Measurements from ENCODE around the gene SUPT5H. TPM values are rescaled to one million over a fixed set of nuclear protein-coding genes. Genes with fewer than 3 reads are reported as not detected.

Gene SUPT5H
- total RNA-seq, 1 donor from 2014 or later: 29.9 TPM

DNA sequence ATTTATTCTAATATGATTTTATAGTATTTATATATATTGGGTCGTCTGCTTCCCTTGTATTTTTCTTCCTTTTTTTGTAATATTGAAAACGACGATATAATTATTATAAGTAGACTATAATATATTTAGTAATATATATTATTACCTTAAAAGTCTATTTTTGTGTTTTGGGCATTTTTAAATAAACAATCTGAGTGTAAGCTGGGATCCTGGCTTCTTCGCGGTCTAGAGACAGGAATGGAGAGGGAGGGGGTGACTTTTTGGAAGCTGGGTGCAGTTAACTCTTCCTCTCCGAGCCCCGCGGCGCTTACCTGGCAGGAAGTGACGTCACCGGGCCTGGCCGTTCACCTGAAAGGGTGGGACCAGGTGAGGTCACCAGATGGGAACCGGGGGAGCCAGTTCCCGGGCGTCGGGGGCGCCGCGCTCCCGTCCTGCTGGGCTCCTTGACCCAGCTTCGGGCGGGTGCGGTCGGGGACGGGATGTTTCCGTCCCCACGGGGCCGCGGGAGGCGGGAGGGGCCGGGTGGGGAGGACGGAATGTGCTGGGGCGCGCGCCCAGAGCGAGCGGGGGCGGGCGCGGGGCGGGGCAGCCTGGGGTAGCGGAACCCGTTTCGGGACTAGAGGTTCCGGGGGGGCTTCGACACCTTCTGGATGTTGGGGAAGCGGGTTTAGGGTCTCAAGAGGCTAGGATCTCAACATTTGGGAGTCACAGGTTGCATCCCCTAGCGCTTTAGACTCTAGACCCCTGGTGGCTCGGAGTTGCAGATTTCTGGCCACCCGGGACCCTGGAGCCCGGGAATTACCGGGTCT lies 36.0 kb upstream of the SUPT5H start:
- peak; percentile 58 to 70 for DNase-seq (ENCODE audit: low read depth in 2 of 2)

DNA sequence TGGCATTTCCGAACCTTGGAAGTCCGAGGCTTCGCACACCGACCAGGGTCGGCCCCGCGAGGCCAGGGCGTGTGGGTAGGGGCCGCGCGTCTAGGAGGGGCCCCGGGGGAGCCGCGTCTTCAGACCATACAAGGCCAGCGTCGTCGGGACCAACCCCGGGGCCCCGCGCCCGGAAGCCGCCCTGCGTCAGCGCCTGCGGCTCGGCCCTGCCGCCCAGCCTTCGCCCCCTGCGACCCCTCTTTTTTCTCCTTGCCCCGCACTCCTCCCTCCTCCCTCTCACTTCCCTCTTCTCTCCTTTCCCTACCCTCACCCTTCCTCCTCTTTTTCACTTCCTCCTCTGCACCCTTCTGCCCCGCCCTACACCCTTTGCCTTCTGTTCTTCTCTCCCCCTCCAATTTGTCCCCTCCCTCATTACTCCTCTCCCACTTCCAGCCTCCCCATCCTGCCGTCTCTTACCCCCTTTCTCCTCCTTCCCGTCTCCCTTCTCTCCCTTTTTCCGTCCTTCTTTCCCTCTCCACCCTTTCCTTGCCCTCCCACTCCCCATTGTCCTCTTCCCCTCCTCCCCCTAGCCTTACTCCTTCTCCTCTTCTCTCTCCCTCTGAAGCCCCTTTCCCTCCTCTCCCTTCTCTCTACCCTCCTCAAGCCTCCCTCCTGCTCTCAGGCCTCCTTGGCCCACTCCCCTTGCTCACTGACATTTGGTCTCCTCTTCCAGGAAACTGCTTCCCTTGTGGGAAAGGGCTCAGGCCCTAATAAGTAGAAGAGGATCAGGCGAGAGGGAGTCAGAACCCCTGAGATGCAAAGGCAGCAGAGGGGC lies 35.2 kb upstream of the SUPT5H start:
- peak; percentile 24 to 60 for DNase-seq (ENCODE audit: low read depth in 2 of 2)

DNA sequence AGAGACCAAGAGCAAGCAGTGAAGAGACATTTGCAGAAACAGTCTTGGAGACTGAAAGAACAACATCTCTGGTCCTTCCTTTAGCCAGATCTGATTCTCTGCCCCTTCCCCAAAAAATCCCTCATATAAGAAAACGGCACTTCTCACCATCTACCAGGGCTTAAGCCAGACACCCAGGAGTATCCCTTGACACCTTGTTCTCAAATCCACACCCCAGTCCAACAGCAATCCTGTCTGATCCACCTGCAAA lies 34.6 kb upstream of the SUPT5H start:
- DNase-seq (ENCODE audit: low read depth in 2 of 2): no peak

DNA sequence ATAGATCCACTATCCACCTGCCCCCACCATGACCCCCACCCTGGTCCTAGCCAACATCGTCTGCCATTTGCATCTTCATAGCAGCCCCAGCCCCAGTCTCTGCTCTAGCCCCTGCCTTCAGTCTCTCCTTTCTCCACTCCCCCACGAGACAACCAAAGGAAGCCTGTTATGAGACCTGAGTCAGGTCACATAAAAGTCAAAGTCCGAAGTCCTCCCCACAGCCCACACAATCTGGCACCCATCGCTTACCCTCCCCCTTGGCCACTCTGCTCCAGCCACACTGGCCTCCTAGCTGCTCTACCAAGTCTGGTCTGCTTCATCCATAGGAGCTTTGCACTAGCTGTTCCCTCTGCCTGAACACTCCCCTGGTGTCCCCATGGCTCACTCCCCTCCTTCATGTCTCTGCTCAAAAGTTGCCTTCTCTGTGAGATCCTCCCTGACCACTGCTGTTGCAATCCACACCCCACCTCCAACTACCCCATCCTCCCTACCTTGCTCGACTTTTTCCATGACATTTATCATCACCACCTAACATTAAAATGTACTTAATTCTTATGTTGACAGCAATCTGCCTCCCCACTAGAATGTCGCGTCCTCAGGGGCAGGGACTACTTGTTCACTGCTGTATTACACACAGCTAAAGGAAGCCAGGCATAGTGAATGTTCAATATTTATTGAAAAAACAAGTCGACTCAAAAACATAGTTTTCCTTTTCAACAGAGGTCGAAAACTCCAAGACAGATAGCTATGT lies 34.1 kb upstream of the SUPT5H start:
- peak; percentile 55 to 71 for DNase-seq (ENCODE audit: low read depth in 2 of 2)

DNA sequence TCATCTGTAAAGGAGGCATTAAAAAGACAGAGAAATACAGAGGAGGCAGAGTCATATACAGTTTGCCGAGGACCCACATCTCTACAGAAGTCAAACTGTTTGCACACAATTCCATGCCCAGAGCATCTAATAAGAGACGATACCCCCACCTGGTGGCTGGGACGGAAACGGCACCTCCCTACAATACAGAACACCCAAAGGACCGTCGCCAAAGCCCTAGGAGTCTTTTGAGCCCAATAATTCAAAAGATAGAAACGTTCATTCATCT lies 33.6 kb upstream of the SUPT5H start:
- peak; percentile 86 to 92 for DNase-seq (ENCODE audit: low read depth in 2 of 2)

DNA sequence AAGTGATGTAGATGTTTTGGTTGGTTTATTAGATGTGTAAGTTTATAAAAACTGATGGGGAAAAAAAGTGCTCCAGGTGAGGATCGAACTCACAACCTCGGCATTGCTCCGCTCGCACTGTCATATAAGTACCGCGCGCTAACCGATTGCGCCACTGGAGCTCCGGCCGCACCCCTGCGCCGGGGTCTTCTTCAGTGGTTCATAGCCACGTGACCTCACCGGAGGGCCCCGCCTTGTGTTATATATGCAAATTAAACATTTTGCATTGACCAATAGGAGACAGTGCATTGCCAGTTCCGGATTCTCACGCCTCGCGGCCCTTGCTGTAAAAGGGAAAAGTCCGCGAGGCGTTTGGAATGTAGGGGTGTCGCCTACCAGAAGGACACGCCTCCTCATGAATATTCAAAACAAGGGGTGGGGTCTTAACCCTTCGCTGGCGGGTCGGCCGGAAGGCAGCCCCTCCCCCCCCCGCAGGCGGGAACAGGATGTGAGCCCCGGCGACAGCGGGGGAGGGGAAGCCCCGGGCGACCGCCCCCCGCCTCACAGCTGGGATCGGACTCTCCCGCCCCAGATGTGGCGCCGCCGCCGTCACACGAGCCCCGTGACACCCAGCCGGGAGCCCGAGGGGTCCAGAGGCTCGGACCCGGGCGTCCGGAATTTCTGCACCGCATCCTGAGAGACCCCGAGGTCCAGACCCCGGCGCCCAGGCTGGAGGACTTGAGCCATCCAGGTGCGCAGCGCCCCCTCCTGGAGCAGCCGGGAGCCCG lies 33.1 kb upstream of the SUPT5H start, which contains the start of gene PLEKHG2:
Gene PLEKHG2, plus strand, starts transcription at position 570 of the 767 bp plus-strand sequence. CDS start 1,418 bp downstream, outside the sequence.
- peak; percentile 100 for DNase-seq (ENCODE audit: low read depth in 2 of 2)

DNA sequence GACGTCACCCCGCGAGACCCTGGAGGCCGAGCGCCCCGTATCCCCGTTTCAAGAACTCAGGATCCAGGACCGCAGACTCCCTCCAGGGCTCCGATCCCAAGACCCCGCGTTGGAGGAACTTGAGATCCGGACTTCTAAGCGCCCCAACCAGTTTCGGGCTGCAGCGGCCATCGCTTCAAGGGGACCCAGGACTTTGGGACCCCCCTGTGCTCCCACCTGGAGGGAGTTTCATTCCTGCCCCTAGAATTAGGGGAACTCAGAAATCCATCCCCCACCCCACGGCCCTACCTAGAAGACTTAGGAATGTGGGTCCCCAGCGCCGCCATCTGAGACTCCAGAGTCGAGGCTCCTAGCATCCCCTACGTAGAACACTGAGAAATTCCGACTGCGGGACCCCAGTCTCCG lies 32.5 kb upstream of the SUPT5H start:
- no peak for DNase-seq (ENCODE audit: low read depth in 2 of 2)

DNA sequence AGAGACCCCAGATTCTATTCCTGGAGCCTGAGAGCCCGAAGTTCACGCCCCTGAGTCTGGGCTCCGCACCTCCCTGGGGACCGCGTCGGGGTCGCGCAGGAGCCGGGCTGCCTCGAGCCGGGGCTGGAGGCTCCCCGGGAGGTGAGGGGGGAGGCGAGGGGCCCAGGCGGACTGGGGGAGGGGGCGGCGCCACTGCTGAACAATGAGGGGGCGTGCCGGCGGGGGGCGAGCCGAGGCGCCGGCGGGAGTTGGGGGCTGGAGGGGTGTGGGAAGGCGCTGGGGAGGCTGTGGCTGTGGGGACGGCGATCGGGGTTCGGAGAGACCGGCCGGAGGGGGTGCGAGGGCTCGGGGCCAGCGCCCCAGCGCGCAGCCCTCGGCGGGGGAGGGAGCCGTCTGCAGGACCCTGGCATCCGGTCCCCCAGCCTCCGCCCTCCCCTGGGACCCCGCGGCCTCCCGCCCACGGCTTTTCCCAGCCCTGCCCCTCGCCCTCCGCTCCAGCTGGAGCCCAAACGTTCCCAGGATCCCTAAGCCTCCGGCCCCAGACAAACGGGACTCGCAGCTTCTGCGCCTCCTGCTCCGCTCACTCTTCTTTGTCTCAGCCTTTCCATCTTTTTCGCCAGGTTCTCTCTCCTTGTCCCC lies 32.0 kb upstream of the SUPT5H start:
- peak in 1 of 2 donors; percentile 74 for DNase-seq (ENCODE audit: low read depth in 2 of 2)

DNA sequence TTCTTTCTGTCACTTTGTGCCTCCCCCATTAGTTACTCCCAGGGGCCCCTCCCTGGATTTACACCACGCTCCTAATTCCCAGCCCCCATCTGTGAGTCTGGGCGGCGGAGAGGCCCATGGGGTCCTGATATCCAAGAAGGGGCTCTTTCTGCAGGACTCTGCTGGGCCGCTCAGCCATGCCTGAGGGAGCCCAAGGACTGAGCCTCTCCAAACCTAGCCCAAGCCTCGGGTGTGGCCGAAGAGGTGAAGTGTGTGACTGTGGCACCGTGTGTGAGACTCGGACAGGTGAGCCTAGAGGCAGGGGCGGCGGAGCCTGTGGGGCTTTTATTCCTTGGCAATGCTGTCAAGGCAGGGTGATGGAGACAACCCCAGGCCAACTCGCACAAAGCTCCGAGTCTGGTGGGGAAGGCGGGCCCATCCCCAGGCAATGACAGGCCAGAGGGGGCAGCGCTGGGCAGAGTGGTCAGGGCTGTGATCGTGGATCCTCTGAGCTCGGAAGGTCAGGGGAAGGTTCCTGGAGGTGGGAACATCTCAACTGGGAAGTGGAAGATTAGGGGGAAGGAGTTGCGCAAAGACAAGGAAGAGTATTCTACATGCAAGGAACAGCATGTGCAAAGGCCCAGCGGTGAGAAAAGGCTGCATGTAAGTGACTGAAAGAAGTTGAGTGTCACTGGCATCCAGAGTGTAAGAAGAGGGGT lies 31.3 kb upstream of the SUPT5H start:
- DNase-seq (ENCODE audit: low read depth in 2 of 2): peak in 1 of 2 donors; percentile 41

DNA sequence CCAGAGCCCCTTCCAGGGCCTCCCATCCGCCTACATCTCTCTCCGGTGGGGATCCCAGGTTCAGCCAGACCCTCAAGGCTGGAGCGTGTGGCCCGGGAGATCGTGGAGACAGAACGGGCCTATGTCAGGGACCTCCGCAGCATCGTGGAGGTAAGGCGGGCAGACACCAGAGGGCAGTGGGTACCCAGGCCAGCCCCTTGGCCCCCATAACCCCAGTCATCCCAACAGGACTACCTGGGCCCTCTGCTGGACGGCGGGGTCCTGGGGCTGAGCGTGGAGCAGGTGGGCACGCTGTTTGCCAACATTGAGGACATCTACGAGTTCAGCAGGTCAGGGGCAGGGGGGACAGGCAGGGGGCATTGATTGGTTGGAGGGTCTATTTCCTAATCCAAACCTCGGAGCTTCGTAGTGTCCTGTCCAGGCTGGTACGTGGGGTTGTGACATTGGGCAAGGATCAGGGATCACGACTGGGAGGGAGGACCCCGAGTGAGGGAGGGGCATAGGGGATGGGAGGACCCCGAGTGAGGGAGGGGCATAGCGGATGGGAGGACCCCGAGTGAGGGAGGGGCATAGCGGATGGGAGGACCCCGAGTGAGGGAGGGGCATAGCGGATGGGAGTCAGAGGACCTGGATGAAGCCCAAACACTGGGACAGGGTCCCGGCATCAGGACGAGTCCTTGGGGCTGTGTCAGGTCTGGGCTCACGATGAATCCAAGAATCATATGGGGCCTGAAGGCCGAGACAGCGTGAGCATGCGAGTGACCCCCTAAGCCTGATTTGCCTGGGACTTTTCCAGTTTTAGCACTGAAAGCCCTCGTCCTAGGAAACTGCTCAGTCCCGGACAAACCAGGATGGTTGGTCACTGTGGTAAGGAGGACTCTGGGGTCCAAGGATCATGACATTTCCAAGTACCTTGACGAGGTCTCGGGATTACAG lies 30.0 kb upstream of the SUPT5H start:
- DNase-seq (ENCODE audit: low read depth in 2 of 2): no peak

DNA sequence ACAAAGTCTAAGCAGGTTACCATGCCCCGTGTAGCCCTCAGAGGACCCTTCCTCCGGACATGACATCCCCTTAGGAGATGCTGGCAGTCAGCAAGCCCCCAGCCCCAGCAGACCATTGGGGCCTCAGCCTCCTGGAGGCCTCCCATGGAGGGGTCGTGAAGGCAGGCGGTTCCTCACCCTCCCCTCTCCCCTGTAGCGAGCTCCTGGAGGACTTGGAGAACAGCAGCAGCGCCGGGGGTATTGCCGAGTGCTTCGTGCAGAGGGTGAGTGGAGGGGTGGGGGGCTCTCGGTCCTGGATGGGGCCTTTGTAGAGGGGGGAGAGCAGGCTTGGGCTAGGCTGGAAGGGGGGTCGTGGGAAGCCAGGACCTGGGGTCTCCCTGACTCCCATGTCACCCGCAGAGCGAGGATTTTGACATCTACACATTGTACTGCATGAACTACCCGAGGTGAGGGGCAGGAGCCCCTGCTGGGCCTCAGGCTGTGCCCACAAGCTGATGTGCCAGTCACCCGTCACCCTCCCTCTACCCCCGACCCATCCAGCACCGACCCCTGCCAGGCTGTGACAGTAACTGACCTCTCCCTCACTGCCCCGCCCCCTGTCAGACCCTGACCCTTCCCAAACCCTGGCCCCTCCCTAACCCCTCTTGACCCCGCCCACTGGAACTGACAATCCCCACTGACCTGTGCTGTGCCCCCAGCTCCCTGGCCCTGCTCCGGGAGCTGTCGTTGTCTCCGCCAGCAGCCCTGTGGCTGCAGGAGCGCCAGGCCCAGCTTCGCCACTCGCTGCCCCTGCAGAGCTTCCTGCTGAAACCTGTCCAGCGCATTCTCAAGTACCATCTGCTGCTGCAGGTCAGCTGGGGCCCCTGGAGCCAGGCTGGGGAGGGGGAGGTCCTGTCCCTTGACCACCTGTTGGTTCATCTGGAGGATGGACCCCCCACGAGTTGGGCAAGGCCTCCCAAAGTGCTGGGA lies 28.9 kb upstream of the SUPT5H start:
- DNase-seq (ENCODE audit: low read depth in 2 of 2): no peak

DNA sequence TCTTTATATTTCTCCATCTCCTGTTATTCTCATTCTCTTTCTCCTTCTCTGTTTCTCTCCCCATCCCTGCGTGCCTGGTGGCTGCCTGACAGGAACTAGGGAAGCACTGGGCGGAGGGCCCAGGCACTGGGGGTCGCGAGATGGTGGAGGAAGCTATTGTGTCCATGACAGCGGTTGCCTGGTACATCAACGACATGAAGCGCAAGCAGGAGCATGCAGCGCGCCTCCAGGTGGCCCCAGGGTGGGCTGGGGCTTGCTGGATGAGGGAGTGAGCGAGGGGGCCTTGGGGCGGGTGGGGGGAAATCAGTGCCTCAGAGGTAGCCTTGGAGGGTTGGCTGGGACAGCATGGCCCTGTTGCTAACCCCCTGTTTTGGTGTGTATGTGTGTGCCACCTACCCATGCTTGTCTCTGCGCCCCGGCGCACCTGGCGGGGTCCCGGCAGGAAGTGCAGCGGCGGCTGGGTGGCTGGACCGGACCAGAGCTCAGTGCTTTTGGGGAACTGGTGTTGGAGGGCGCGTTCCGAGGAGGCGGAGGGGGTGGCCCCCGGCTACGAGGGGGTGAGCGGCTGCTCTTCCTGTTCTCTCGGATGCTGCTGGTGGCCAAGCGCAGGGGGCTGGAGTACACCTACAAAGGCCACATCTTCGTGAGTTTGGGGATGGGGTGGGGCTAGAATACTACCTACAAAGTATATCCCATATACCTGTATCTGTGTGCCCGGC lies 27.8 kb upstream of the SUPT5H start:
- no peak for DNase-seq (ENCODE audit: low read depth in 2 of 2)

DNA sequence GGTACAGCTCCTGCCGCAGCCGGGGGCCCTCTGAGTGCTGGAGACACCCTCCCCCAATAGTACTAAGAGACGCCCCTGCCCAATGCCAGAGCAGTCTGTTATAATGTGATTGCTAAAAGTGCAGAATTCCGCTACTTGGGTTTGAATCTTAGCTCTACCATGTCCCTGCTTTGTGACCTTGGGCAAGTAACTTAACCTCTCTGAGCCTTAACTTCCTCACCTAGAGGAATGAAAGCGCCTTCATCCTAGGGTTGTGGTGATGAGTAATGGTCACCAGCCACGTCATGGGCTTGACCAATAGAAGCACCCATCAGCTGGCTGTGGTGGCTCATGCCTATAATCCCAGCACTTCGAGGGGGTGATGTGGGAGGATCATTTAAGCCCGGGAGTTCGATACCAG lies 26.4 kb upstream of the SUPT5H start:
- no peak for DNase-seq (ENCODE audit: low read depth in 2 of 2)

DNA sequence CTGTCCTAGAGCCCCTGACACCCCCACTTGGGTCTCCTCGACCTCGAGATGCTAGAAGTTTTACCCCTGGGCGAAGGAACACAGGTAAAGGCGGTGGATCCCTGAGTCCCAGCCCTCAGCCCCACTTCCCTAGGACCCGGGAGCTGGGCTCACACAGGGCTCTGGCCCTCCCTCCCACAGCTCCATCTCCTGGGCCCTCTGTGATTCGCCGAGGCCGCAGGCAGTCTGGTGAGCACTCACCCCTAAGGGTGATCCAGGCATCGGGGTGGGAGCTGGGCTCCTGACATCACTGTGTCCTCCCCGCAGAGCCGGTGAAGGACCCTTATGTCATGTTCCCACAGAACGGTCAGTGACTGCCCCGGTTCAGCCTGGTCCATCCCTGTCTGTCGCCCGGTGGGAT lies 24.6 kb upstream of the SUPT5H start:
- DNase-seq (ENCODE audit: low read depth in 2 of 2): no peak

DNA sequence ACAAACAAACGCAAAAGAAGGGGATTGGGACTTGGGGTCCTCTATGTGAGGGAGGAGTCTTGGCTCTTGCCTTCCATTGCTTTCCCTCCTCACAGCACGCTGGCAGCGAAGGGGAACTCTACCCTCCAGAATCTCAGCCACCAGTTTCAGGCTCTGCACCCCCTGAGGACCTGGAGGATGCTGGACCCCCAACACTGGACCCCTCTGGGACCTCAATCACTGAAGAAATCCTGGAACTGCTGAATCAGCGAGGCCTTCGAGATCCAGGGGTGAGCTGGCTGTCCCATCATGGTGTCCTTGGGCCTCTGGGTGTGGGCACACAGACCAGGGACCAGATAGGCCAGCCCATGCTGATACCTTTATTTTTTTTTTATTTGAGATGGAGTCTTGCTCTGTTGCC lies 23.4 kb upstream of the SUPT5H start:
- no peak for DNase-seq (ENCODE audit: low read depth in 2 of 2)

DNA sequence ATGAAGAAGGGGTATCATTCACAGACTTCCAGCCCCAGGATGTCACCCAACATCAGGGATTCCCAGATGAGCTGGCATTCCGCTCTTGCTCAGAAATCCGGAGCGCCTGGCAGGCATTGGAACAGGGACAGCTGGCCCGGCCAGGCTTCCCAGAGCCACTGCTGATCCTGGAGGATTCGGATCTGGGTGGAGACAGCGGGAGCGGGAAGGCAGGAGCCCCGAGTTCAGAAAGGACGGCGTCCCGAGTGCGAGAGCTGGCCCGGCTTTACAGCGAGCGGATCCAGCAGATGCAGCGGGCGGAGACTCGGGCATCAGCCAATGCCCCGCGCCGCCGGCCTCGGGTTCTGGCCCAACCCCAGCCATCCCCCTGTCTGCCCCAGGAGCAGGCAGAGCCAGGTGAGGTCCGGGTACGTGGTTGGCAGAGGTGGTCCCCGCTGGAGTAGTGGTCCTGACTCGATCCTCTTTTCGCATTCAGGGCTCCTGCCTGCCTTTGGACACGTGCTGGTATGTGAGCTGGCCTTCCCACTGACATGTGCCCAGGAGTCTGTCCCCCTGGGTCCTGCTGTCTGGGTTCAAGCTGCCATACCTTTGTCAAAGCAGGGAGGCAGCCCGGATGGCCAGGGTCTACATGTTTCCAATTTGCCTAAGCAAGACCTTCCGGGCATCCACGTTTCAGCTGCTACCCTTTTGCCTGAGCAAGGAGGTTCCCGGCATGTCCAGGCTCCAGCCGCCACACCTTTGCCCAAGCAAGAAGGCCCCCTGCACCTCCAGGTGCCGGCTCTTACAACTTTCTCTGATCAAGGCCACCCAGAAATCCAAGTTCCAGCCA lies 21.9 kb upstream of the SUPT5H start:
- no peak for DNase-seq (ENCODE audit: low read depth in 2 of 2)

DNA sequence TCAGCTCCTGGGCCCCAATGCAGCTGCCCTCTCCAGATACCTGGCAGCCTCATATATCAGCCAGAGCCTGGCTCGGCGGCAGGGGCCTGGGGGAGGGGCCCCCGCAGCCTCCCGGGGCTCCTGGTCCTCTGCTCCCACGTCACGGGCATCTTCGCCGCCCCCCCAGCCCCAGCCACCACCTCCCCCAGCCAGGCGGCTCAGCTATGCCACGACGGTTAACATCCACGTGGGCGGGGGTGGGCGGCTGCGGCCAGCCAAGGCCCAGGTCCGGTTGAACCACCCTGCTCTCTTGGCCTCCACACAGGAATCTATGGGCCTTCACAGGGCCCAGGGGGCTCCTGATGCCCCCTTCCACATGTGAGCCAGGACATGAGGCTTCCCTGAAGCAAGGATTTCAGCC lies 20.4 kb upstream of the SUPT5H start:
- DNase-seq (ENCODE audit: low read depth in 2 of 2): no peak
